22Rv1 (cell line): ENCODE results near the gene RPL37A.

Source experiments
- ZFX ChIP-seq: fragments of 450-650 bp; IDR thresholded peaks from 2 replicates; pipeline ENCODE4 v1.6.1; 2017; ENCODE audit warnings: antibody characterized with exemption, borderline replicate concordance
- TF ChIP-seq, protein P1 (sequence below): fragments of 450-650 bp; IDR thresholded peaks from 2 replicates; pipeline ENCODE4 v1.5.1; 2017; ENCODE audit warnings: mild to moderate bottlenecking

DNA sequence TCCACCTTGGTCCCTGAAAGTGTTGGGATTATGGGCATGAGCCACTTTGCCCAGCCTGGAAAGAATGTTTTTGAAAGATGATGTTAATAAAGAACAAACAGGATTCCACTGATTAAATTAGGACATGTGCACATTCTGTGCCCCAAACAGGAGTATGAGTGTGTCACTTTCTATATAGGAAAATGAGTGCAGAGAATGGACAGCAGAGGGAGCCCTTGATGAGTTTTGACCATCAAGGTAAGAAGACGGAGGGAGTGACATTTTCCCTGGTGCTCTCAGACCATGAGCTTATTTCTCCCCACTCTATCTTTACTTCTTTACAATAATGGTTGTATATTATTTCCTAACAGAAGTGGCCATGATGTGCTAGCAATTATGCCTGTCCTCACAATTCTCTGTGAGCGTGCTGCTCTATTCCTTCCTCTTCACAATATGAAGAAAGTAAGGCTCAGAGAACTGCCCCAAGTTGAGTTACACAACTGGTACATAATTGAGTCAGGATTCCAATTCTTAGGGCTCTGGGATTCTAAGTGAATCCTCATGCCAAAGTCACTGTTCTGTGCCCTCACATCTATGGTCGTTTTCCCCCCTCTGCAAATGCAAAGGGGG, 20.6 kb downstream of the RPL37A start:
- TF ChIP-seq, protein P1, sequence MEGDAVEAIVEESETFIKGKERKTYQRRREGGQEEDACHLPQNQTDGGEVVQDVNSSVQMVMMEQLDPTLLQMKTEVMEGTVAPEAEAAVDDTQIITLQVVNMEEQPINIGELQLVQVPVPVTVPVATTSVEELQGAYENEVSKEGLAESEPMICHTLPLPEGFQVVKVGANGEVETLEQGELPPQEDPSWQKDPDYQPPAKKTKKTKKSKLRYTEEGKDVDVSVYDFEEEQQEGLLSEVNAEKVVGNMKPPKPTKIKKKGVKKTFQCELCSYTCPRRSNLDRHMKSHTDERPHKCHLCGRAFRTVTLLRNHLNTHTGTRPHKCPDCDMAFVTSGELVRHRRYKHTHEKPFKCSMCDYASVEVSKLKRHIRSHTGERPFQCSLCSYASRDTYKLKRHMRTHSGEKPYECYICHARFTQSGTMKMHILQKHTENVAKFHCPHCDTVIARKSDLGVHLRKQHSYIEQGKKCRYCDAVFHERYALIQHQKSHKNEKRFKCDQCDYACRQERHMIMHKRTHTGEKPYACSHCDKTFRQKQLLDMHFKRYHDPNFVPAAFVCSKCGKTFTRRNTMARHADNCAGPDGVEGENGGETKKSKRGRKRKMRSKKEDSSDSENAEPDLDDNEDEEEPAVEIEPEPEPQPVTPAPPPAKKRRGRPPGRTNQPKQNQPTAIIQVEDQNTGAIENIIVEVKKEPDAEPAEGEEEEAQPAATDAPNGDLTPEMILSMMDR, result peak; percentile 82
- no peak for TF ChIP-seq ZFX
